Neural cell (in vitro differentiated cells): ENCODE results near the gene C1RL. TPM values are rescaled to one million over a fixed set of nuclear protein-coding genes. Genes with fewer than 3 reads are reported as not detected.

Experiments used
- H2AFZ ChIP-seq: fragments of 200-600, 300-800 bp; sonication (generic), shearing (Covaris generic); 2 replicates; pipeline ENCODE4 v1.6.0; 2014; ENCODE audit warnings: low read depth, mild to moderate bottlenecking, antibody characterized with exemption, low read length, moderate library complexity
- H3F3A ChIP-seq: fragments of 200-600 bp; shearing (Covaris generic); 2 replicates; pipeline ENCODE4 v1.6.1; 2016; ENCODE audit warnings: mild to moderate bottlenecking, moderate library complexity, mixed read lengths, antibody characterized with exemption, low read length; ENCODE audit not compliant: insufficient read depth, poor library complexity, severe bottlenecking
- H3K27ac ChIP-seq: fragments of 200-600, 300-800 bp; sonication (generic), shearing (Covaris generic); 2 replicates; pipeline ENCODE4 v1.5.1; 2014; ENCODE audit warnings: mild to moderate bottlenecking, low read length, moderate library complexity
- H3K27me3 ChIP-seq: fragments of 300-800, 200-600 bp; sonication (generic), shearing (Covaris generic); 2 replicates; pipeline ENCODE4 v1.6.0; 2014; ENCODE audit warnings: mild to moderate bottlenecking, low read depth, low read length, moderate library complexity; ENCODE audit not compliant: insufficient read depth
- H3K36me3 ChIP-seq: fragments of 300-800, 200-600 bp; sonication (generic), shearing (Covaris generic); 2 replicates; pipeline ENCODE4 v1.5.1; 2014; ENCODE audit warnings: mild to moderate bottlenecking, antibody characterized with exemption, low read length, moderate library complexity; ENCODE audit not compliant: insufficient read depth
- H3K4me2 ChIP-seq: fragments of 300-800, 200-600 bp; sonication (generic), shearing (Covaris generic); 2 replicates; pipeline ENCODE4 v1.6.0; 2014; ENCODE audit warnings: mild to moderate bottlenecking, low read length
- H3K4me3 ChIP-seq: fragments of 300-800, 200-600 bp; sonication (generic), shearing (Covaris generic); 2 replicates; pipeline ENCODE4 v1.5.1; 2014; ENCODE audit warnings: mild to moderate bottlenecking, low read length, moderate library complexity
- H3K79me2 ChIP-seq: fragments of 200-600 bp; shearing (Covaris generic); replicated peaks from 2 replicates; pipeline ENCODE4 v1.6.0; 2014; ENCODE audit warnings: mild to moderate bottlenecking, low read length, moderate library complexity; ENCODE audit not compliant: insufficient read depth
- H3K9ac ChIP-seq: fragments of 300-800, 200-600 bp; sonication (generic), shearing (Covaris generic); 2 replicates; pipeline ENCODE4 v1.6.1; 2016; ENCODE audit warnings: mild to moderate bottlenecking, low read length, mixed read lengths
- H3K9me2 ChIP-seq: fragments of 200-600 bp; shearing (Covaris generic); 2 replicates; pipeline ENCODE4 v1.6.1; 2016; ENCODE audit warnings: mild to moderate bottlenecking, low read length, mixed read lengths; ENCODE audit not compliant: insufficient read depth
- H3K9me3 ChIP-seq: fragments of 200-600, 300-800 bp; sonication (generic), shearing (Covaris generic); 2 replicates; pipeline ENCODE4 v1.6.1; 2016; ENCODE audit warnings: mild to moderate bottlenecking, mixed run types, low read length, moderate library complexity, mixed read lengths
- H4K20me1 ChIP-seq: fragments of 200-600 bp; shearing (Covaris generic); 2 replicates; pipeline ENCODE4 v1.6.1; 2016; ENCODE audit warnings: mild to moderate bottlenecking, mixed run types; ENCODE audit not compliant: insufficient read depth
- CTCF ChIP-seq: fragments of 450-650 bp; IDR thresholded peaks from 2 replicates; pipeline ENCODE4 v1.5.1; 2014; ENCODE audit warnings: antibody characterized with exemption, mild to moderate bottlenecking, moderate library complexity; ENCODE audit not compliant: poor library complexity, severe bottlenecking
- EP300 ChIP-seq: fragments of 450-650 bp; conservative IDR thresholded peaks from 2 replicates; pipeline ENCODE4 v1.6.1; 2014; ENCODE audit warnings: antibody characterized with exemption, mild to moderate bottlenecking, moderate library complexity; ENCODE audit not compliant: poor library complexity, severe bottlenecking
- EZH2 ChIP-seq: fragments of 200-600, 300-800 bp; shearing (Covaris generic), sonication (generic); IDR thresholded peaks from 2 replicates; pipeline ENCODE4 v1.6.1; 2014; ENCODE audit warnings: antibody characterized with exemption, low read length, borderline replicate concordance, mild to moderate bottlenecking; ENCODE audit not compliant: insufficient read depth, poor library complexity, severe bottlenecking
- MXI1 ChIP-seq: fragments of 450-650 bp; conservative IDR thresholded peaks from 2 replicates; pipeline ENCODE4 v1.6.1; 2014; ENCODE audit warnings: antibody characterized with exemption, mild to moderate bottlenecking; ENCODE audit not compliant: poor library complexity, severe bottlenecking
- POLR2AphosphoS5 ChIP-seq: IDR thresholded peaks from 2 replicates; pipeline ENCODE4 v1.6.1; 2012
- RAD21 ChIP-seq: fragments of 450-650 bp; conservative IDR thresholded peaks from 2 replicates; pipeline ENCODE4 v1.6.1; 2014; ENCODE audit warnings: antibody characterized with exemption, mild to moderate bottlenecking, moderate library complexity
- REST ChIP-seq: IDR thresholded peaks from 2 replicates; pipeline ENCODE4 v1.6.1; 2012; ENCODE audit warnings: borderline replicate concordance
- SMC3 ChIP-seq: fragments of 450-650 bp; conservative IDR thresholded peaks from 2 replicates; pipeline ENCODE4 v1.6.1; 2014; ENCODE audit warnings: antibody characterized with exemption, mild to moderate bottlenecking, moderate library complexity; ENCODE audit not compliant: poor library complexity
- TAF1 ChIP-seq: IDR thresholded peaks from 2 replicates; pipeline ENCODE4 v1.6.1; 2012; ENCODE audit warnings: low read depth
- polyA plus RNA-seq: library from polyadenylated mRNA; depleted of rRNA; stranded (reverse); fragments of >200 nt; gene quantifications from 2 replicates; pipeline ENCODE4 v1.2.3, GENCODE V29; 2014

Gene C1RL
- polyA plus RNA-seq, 1 donor from 2014 or later: 2.8 TPM

- Histone ChIP-seq H3K4me3 (peak overlapping the region; percentile 85), H3K9me3 (no peaks in the 10 kb centered on the region), H3K27me3 (peaks cover 5% of the 10 kb centered on the region), H4K20me1 (no peaks in the 10 kb centered on the region), H3K9ac (peak overlapping the region; percentile 97), H3F3A (no peaks in the 10 kb centered on the region), H3K27ac (peak overlapping the region; percentile 89), H3K9me2 (no peaks in the 10 kb centered on the region), H3K79me2 (peaks cover 14% of the 10 kb centered on the region), H3K36me3 (no peaks in the 10 kb centered on the region), H3K4me2 (peak overlapping the region; percentile 52), H2AFZ (peak overlapping the region; percentile 95)
- TF ChIP-seq MXI1 (peak; percentile 9), REST (no peak), RAD21 (peak; percentile 10)
Measured at GRCh38 chr12:7129287-7129871, 20.4 kb upstream of the C1RL start.

- H3K9me3 ChIP-seq: no peaks in the 10 kb centered on the region
- no peaks in the 10 kb centered on the region for H3K9me2 ChIP-seq
- no peaks in the 10 kb centered on the region for H3F3A ChIP-seq
- H3K27ac ChIP-seq: peak within 1 kb of the TSS; percentile 89
- TF ChIP-seq TAF1 (no peak), REST (no peak), CTCF (no peak), RAD21 (no peak), EP300 (no peak), MXI1 (no peak), EZH2 (no peak), POLR2AphosphoS5 (no peak), SMC3 (no peak)
- peak within 1 kb of the TSS; percentile 85 for H3K4me3 ChIP-seq
- H3K79me2 ChIP-seq: peaks cover 14% of the 10 kb centered on the region
- H3K4me2 ChIP-seq: peak within 1 kb of the TSS; percentile 52
- peaks cover 5% of the 10 kb centered on the region for H3K27me3 ChIP-seq
- H3K9ac ChIP-seq: peak within 1 kb of the TSS; percentile 97
- no peaks in the 10 kb centered on the region for H4K20me1 ChIP-seq
- H2AFZ ChIP-seq: peak within 1 kb of the TSS; percentile 95
- H3K36me3 ChIP-seq: no peaks in the 10 kb centered on the region
Measured at GRCh38 chr12:7128681-7129286, 19.8 kb upstream of the C1RL start, which contains the start of gene RBP5. TSS of gene RBP5 (minus strand) at chr12:7128889. CDS start at chr12:7128775, 114 bp downstream.
